AG09309 (cell line): ENCODE measurements around the gene AKAP10.
"Not testable (repeated sequence)": the region's sequence is repeated elsewhere in the genome, so short reads cannot be mapped to it uniquely, and the experiment has no call there.

ENCODE experiments used
- DNase-seq: peaks from one replicate; pipeline ENCODE4 v3.0.0-alpha.2; 2010; ENCODE audit warnings: low read depth
- H3K4me3 ChIP-seq: 2 replicates; pipeline ENCODE4 v1.5.1; 2011; ENCODE audit warnings: mild to moderate bottlenecking, low read depth, low read length, moderate library complexity; ENCODE audit not compliant: control insufficient read depth
- TF ChIP-seq, protein P1 (sequence below): IDR thresholded peaks from 2 replicates; pipeline ENCODE4 v1.5.1; 2011; ENCODE audit warnings: mild to moderate bottlenecking, low read depth, low read length, inconsistent platforms; ENCODE audit not compliant: insufficient read depth, control insufficient read depth; ENCODE audit errors: missing control alignments

AKAP10 gene

GRCh38 chr17:19978209-19978802 lies 678 bp upstream of the AKAP10 start:
- TF ChIP-seq, protein P1, sequence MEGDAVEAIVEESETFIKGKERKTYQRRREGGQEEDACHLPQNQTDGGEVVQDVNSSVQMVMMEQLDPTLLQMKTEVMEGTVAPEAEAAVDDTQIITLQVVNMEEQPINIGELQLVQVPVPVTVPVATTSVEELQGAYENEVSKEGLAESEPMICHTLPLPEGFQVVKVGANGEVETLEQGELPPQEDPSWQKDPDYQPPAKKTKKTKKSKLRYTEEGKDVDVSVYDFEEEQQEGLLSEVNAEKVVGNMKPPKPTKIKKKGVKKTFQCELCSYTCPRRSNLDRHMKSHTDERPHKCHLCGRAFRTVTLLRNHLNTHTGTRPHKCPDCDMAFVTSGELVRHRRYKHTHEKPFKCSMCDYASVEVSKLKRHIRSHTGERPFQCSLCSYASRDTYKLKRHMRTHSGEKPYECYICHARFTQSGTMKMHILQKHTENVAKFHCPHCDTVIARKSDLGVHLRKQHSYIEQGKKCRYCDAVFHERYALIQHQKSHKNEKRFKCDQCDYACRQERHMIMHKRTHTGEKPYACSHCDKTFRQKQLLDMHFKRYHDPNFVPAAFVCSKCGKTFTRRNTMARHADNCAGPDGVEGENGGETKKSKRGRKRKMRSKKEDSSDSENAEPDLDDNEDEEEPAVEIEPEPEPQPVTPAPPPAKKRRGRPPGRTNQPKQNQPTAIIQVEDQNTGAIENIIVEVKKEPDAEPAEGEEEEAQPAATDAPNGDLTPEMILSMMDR: no peak
- no peak for DNase-seq
- peak overlapping the region; percentile 59 for H3K4me3 ChIP-seq

- DNase-seq: no peak
- TF ChIP-seq, protein P1: no peak
- no peak overlapping the region for H3K4me3 ChIP-seq
Observed at GRCh38 chr17:19975601-19976000, 2.0 kb downstream of the AKAP10 start.

DNA sequence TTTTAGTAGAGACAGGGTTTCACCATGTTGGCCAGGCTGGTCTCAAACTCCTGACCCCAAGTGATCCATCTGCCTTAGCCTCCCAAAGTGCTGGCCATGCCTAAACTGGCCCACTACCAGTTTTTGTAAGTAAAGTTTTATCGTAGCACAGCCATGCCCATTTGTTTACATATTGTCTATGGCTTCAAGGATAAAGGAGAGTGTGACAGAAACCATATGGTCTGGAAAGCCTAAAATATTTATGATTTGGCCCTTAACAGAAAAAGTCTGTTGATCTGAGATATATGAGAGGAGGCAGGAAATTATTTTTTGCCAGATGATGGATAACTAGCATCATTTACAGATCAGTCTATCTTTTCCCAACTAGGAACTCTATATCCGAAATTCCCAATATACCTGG lies 4.5 kb downstream of the AKAP10 start:
- H3K4me3 ChIP-seq: no peak overlapping the region
- TF ChIP-seq, protein P1: no peak
- no peak for DNase-seq

GRCh38 chr17:19962954-19963353 lies 14.7 kb downstream of the AKAP10 start:
- H3K4me3 ChIP-seq, DNase-seq: not testable (repeated sequence)

DNA sequence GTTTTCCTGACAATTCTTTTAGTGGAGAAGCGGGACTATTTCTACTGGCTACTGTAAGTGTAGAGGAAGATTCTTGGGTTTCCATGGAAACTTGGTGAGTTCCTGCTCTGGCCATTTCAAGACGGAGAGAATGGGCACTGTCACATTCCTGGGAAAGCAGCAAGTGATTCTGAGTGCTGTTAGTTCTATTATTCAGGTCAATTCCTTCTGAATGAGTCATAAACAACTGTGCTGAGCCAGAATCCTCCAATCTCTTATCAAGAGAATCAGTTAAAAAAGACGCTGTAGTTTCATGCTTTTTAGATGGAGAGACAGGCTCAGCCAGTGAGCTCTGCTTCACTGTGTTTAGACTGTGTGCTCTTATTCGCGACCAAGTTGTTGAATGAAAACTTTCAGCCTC lies 19.6 kb downstream of the AKAP10 start:
- DNase-seq: peak; percentile 82
- H3K4me3 ChIP-seq: no peak overlapping the region
- TF ChIP-seq, protein P1: no peak

GRCh38 chr17:19955099-19955498 lies 22.5 kb downstream of the AKAP10 start:
- DNase-seq: no peak
- no peak overlapping the region for H3K4me3 ChIP-seq
- TF ChIP-seq, protein P1: no peak

DNA sequence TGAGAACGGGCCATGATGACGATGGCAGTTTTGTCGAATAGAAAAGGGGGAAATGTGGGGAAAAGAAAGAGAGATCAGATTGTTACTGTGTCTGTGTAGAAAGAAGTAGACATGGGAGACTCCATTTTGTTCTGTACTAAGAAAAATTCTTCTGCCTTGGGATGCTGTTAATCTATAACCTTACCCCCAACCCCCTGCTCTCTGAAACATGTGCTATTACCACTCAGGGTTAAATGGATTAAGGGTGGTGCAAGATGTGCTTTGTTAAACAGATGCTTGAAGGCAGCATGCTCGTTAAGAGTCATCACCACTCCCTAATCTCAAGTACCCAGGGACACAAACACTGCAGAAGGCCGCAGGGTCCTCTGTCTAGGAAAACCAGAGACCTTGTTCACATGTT lies 26.2 kb downstream of the AKAP10 start:
- not testable (repeated sequence) for DNase-seq, H3K4me3 ChIP-seq

- H3K4me3 ChIP-seq, DNase-seq: not testable (repeated sequence)
Observed at GRCh38 chr17:19950624-19951195, 26.9 kb downstream of the AKAP10 start.
